ENCODE measurements around the gene LEPR.

Gene LEPR

GRCh38 chr1:65392497-65392896 lies 28.0 kb upstream of the LEPR start:
- H3K36me3 ChIP-seq (ENCODE audit: control insufficient read depth in 1 of 2, insufficient read depth in 2 of 2, low read length in 2 of 2), result no peaks in the 10 kb centered on the region
- no peak overlapping the region for H3K4me3 ChIP-seq (ENCODE audit: low read depth in 1 of 2, low read length in 2 of 2)
- no peaks in the 10 kb centered on the region for H3K27me3 ChIP-seq (ENCODE audit: control insufficient read depth in 1 of 2, insufficient read depth in 2 of 2, low read length in 2 of 2)
- no peaks in the 10 kb centered on the region for H3K9me3 ChIP-seq (ENCODE audit: control insufficient read depth in 1 of 2, low read length in 2 of 2)
- no peak overlapping the region for H3K9ac ChIP-seq (ENCODE audit: low read depth in 1 of 2, low read length in 2 of 2)
- no peaks in the 10 kb centered on the region for H3K4me1 ChIP-seq (ENCODE audit: control insufficient read depth in 1 of 2, insufficient read depth in 2 of 2, low read length in 2 of 2)
- H3K27ac ChIP-seq (ENCODE audit: low read depth, low read length), result no peak overlapping the region

GRCh38 chr1:65393347-65393746 lies 27.1 kb upstream of the LEPR start:
- Histone ChIP-seq H3K9ac (ENCODE audit: low read depth in 1 of 2, low read length in 2 of 2) (no peak overlapping the region), H3K27ac (ENCODE audit: low read depth, low read length) (no peak overlapping the region), H3K27me3 (ENCODE audit: control insufficient read depth in 1 of 2, insufficient read depth in 2 of 2, low read length in 2 of 2) (no peaks in the 10 kb centered on the region), H3K9me3 (ENCODE audit: control insufficient read depth in 1 of 2, low read length in 2 of 2) (no peaks in the 10 kb centered on the region), H3K4me1 (ENCODE audit: control insufficient read depth in 1 of 2, insufficient read depth in 2 of 2, low read length in 2 of 2) (no peaks in the 10 kb centered on the region), H3K36me3 (ENCODE audit: control insufficient read depth in 1 of 2, insufficient read depth in 2 of 2, low read length in 2 of 2) (no peaks in the 10 kb centered on the region), H3K4me3 (ENCODE audit: low read depth in 1 of 2, low read length in 2 of 2) (no peak overlapping the region)

GRCh38 chr1:65393928-65394327 lies 26.5 kb upstream of the LEPR start:
- Histone ChIP-seq H3K4me1 (ENCODE audit: control insufficient read depth in 1 of 2, insufficient read depth in 2 of 2, low read length in 2 of 2) (no peaks in the 10 kb centered on the region), H3K27ac (ENCODE audit: low read depth, low read length) (no peak overlapping the region), H3K36me3 (ENCODE audit: control insufficient read depth in 1 of 2, insufficient read depth in 2 of 2, low read length in 2 of 2) (no peaks in the 10 kb centered on the region), H3K9me3 (ENCODE audit: control insufficient read depth in 1 of 2, low read length in 2 of 2) (no peaks in the 10 kb centered on the region), H3K27me3 (ENCODE audit: control insufficient read depth in 1 of 2, insufficient read depth in 2 of 2, low read length in 2 of 2) (no peaks in the 10 kb centered on the region), H3K9ac (ENCODE audit: low read depth in 1 of 2, low read length in 2 of 2) (no peak overlapping the region), H3K4me3 (ENCODE audit: low read depth in 1 of 2, low read length in 2 of 2) (no peak overlapping the region)

DNA sequence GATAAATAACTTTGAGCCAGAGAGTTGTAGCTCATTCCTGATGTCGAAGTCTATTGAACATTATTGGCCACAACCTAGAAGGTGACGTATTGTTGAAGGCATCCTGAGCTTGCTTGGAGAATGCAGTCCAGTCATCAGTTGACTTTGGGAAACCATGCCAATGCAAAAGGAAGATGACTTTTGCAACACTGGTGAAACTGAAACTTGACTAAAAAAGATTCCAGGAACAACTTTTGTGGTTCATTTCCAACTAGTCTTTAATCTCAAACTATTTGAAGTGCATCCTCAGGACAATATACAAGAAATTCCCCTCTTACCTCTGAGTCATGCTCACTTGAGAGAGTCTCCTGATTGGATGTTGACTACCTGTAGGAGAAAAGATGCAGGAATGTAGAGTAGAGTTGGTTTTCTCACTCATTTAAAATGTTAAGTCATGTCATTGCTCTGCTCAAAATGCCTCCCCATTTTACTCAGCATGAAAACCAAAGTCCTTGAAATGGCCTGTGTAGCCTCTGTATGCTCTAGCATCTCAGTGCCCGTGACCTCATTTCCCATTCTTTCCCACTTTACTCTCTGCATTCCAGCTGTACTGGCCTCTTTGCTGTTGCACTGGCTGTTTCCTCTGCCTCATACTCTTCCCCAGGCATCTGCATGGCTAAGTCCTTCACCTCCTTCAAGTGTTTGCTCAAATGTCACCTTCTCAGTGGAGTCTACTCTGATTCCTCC lies 24.4 kb upstream of the LEPR start:
- H3K4me3 ChIP-seq (ENCODE audit: low read depth in 1 of 2, low read length in 2 of 2), result no peak overlapping the region
- no peaks in the 10 kb centered on the region for H3K27me3 ChIP-seq (ENCODE audit: control insufficient read depth in 1 of 2, insufficient read depth in 2 of 2, low read length in 2 of 2)
- no peaks in the 10 kb centered on the region for H3K36me3 ChIP-seq (ENCODE audit: control insufficient read depth in 1 of 2, insufficient read depth in 2 of 2, low read length in 2 of 2)
- no peaks in the 10 kb centered on the region for H3K4me1 ChIP-seq (ENCODE audit: control insufficient read depth in 1 of 2, insufficient read depth in 2 of 2, low read length in 2 of 2)
- H3K9ac ChIP-seq (ENCODE audit: low read depth in 1 of 2, low read length in 2 of 2), result no peak overlapping the region
- no peak overlapping the region for H3K27ac ChIP-seq (ENCODE audit: low read depth, low read length)
- H3K9me3 ChIP-seq (ENCODE audit: control insufficient read depth in 1 of 2, low read length in 2 of 2), result no peaks in the 10 kb centered on the region

GRCh38 chr1:65398083-65398482 lies 22.4 kb upstream of the LEPR start:
- no peaks in the 10 kb centered on the region for H3K36me3 ChIP-seq (ENCODE audit: control insufficient read depth in 1 of 2, insufficient read depth in 2 of 2, low read length in 2 of 2)
- H3K4me1 ChIP-seq (ENCODE audit: control insufficient read depth in 1 of 2, insufficient read depth in 2 of 2, low read length in 2 of 2), result no peaks in the 10 kb centered on the region
- no peak overlapping the region for H3K27ac ChIP-seq (ENCODE audit: low read depth, low read length)
- H3K9ac ChIP-seq (ENCODE audit: low read depth in 1 of 2, low read length in 2 of 2), result no peak overlapping the region
- no peaks in the 10 kb centered on the region for H3K9me3 ChIP-seq (ENCODE audit: control insufficient read depth in 1 of 2, low read length in 2 of 2)
- no peaks in the 10 kb centered on the region for H3K27me3 ChIP-seq (ENCODE audit: control insufficient read depth in 1 of 2, insufficient read depth in 2 of 2, low read length in 2 of 2)
- H3K4me3 ChIP-seq (ENCODE audit: low read depth in 1 of 2, low read length in 2 of 2), result no peak overlapping the region

GRCh38 chr1:65399003-65399402 lies 21.5 kb upstream of the LEPR start:
- H3K27me3 ChIP-seq (ENCODE audit: control insufficient read depth in 1 of 2, insufficient read depth in 2 of 2, low read length in 2 of 2), result no peaks in the 10 kb centered on the region
- H3K9ac ChIP-seq (ENCODE audit: low read depth in 1 of 2, low read length in 2 of 2), result no peak overlapping the region

DNA sequence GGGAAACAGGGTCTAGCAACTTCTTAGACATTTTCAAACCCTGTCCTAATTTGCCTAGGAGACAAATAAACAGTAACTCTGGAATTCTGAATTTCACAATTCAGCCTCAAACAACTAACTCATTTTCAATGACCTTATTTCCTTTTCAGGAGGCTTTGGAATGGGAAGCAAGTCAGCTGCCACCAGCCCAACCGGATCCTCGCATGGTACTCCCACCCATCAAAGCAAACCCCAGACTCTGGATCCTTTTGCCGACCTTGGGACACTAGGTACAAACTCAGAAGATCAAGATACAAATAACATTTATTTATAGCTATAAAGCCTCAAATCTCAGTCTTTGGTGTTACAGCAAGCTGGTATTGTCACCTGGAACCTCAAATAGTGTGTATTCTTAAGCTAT lies 18.9 kb upstream of the LEPR start:
- Histone ChIP-seq H3K27me3 (ENCODE audit: control insufficient read depth in 1 of 2, insufficient read depth in 2 of 2, low read length in 2 of 2) (no peaks in the 10 kb centered on the region), H3K4me3 (ENCODE audit: low read depth in 1 of 2, low read length in 2 of 2) (no peak overlapping the region), H3K9me3 (ENCODE audit: control insufficient read depth in 1 of 2, low read length in 2 of 2) (no peaks in the 10 kb centered on the region), H3K4me1 (ENCODE audit: control insufficient read depth in 1 of 2, insufficient read depth in 2 of 2, low read length in 2 of 2) (no peaks in the 10 kb centered on the region), H3K36me3 (ENCODE audit: control insufficient read depth in 1 of 2, insufficient read depth in 2 of 2, low read length in 2 of 2) (no peaks in the 10 kb centered on the region), H3K27ac (ENCODE audit: low read depth, low read length) (no peak overlapping the region), H3K9ac (ENCODE audit: low read depth in 1 of 2, low read length in 2 of 2) (no peak overlapping the region)

More at GRCh38 chr1:65399003-65399402, 21.5 kb upstream of the LEPR start:
- Histone ChIP-seq H3K4me1 (ENCODE audit: control insufficient read depth in 1 of 2, insufficient read depth in 2 of 2, low read length in 2 of 2) (no peaks in the 10 kb centered on the region), H3K36me3 (ENCODE audit: control insufficient read depth in 1 of 2, insufficient read depth in 2 of 2, low read length in 2 of 2) (no peaks in the 10 kb centered on the region), H3K4me3 (ENCODE audit: low read depth in 1 of 2, low read length in 2 of 2) (no peak overlapping the region), H3K9me3 (ENCODE audit: control insufficient read depth in 1 of 2, low read length in 2 of 2) (no peaks in the 10 kb centered on the region), H3K27ac (ENCODE audit: low read depth, low read length) (no peak overlapping the region)

DNA sequence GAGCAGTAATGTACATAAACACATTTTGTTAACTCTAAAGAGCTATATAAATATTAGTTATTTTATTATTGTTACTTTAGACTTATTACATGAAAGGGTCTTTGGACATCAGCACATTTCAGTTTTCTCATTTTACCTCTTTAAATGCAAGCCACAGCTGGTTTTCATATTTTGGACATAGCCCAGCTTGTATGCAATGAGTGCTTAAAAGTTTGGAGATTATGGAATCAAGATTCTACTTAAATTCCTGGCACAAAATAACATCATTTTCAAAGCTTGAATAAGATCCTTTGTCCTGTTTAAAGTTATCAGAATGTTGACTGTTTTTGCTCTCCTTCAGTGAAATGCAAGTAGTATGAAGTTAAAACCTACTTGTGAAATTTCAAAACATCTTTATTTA lies 15.5 kb upstream of the LEPR start:
- Histone ChIP-seq H3K9ac (ENCODE audit: low read depth in 1 of 2, low read length in 2 of 2) (no peak overlapping the region), H3K27me3 (ENCODE audit: control insufficient read depth in 1 of 2, insufficient read depth in 2 of 2, low read length in 2 of 2) (no peaks in the 10 kb centered on the region), H3K4me1 (ENCODE audit: control insufficient read depth in 1 of 2, insufficient read depth in 2 of 2, low read length in 2 of 2) (no peaks in the 10 kb centered on the region), H3K4me3 (ENCODE audit: low read depth in 1 of 2, low read length in 2 of 2) (no peak overlapping the region), H3K36me3 (ENCODE audit: control insufficient read depth in 1 of 2, insufficient read depth in 2 of 2, low read length in 2 of 2) (no peaks in the 10 kb centered on the region), H3K9me3 (ENCODE audit: control insufficient read depth in 1 of 2, low read length in 2 of 2) (no peaks in the 10 kb centered on the region), H3K27ac (ENCODE audit: low read depth, low read length) (no peak overlapping the region)

DNA sequence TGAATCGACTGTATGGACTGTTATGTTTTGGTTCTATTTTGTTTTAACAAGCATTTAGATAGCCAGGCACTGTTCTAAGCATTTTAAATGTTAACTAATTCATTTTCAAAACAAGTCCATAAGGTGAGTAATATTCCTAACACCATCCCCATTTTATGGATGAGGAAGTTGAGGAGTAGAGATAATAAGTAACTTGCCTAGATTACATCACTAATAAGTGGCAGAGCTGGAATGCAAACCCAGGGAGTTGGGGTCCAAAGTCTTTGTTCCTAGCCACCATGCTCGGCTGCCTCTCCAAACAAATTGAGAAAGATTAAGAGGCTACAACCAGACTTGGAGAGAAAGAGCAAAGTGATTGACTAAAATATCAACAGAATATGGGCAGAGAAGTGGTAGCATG lies 12.6 kb upstream of the LEPR start:
- no peak overlapping the region for H3K9ac ChIP-seq (ENCODE audit: low read depth in 1 of 2, low read length in 2 of 2)

DNA sequence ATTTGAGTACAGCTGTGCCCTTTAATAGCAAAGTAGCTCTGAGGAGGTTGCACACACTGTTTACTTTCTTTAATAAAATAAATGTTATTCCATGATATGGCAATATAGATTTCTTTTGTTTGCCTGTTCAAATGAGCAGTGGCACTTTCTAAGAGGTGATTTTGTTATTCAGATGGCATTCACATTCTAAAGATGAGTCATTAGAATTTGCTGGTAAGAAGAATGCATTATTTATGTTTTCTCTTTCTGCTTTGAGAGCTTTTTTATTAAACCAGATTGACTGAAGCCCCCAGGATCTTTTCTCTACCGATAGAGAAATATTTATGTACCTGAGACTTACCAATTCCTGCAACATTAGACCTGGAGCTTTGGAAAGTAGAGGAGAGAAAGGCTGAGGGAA lies 11.2 kb upstream of the LEPR start:
- Histone ChIP-seq H3K36me3 (ENCODE audit: control insufficient read depth in 1 of 2, insufficient read depth in 2 of 2, low read length in 2 of 2) (no peaks in the 10 kb centered on the region), H3K4me3 (ENCODE audit: low read depth in 1 of 2, low read length in 2 of 2) (no peak overlapping the region), H3K9me3 (ENCODE audit: control insufficient read depth in 1 of 2, low read length in 2 of 2) (no peaks in the 10 kb centered on the region), H3K9ac (ENCODE audit: low read depth in 1 of 2, low read length in 2 of 2) (no peak overlapping the region), H3K4me1 (ENCODE audit: control insufficient read depth in 1 of 2, insufficient read depth in 2 of 2, low read length in 2 of 2) (no peaks in the 10 kb centered on the region), H3K27me3 (ENCODE audit: control insufficient read depth in 1 of 2, insufficient read depth in 2 of 2, low read length in 2 of 2) (no peaks in the 10 kb centered on the region), H3K27ac (ENCODE audit: low read depth, low read length) (no peak overlapping the region)

More for the DNA sequence above, 12.6 kb upstream of the LEPR start:
- no peak overlapping the region for H3K27ac ChIP-seq (ENCODE audit: low read depth, low read length)
- H3K4me1 ChIP-seq (ENCODE audit: control insufficient read depth in 1 of 2, insufficient read depth in 2 of 2, low read length in 2 of 2), result no peaks in the 10 kb centered on the region
- no peaks in the 10 kb centered on the region for H3K36me3 ChIP-seq (ENCODE audit: control insufficient read depth in 1 of 2, insufficient read depth in 2 of 2, low read length in 2 of 2)
- H3K4me3 ChIP-seq (ENCODE audit: low read depth in 1 of 2, low read length in 2 of 2), result no peak overlapping the region
- no peaks in the 10 kb centered on the region for H3K9me3 ChIP-seq (ENCODE audit: control insufficient read depth in 1 of 2, low read length in 2 of 2)
- H3K27me3 ChIP-seq (ENCODE audit: control insufficient read depth in 1 of 2, insufficient read depth in 2 of 2, low read length in 2 of 2), result no peaks in the 10 kb centered on the region
